HepG2 (cell line): ENCODE data around the gene FAM168A. TPM values are rescaled to one million over a fixed set of nuclear protein-coding genes. Genes with fewer than 3 reads are reported as not detected.

Source experiments
- ARHGAP35 ChIP-seq: sonication (generic); formaldehyde crosslinking; IDR thresholded peaks from 2 replicates; pipeline ENCODE4 v1.9.0; 2022; ENCODE audit warnings: mild to moderate bottlenecking, inconsistent platforms, moderate library complexity, missing genetic modification reagents, borderline replicate concordance
- GTF3A ChIP-seq: sonication (generic); formaldehyde crosslinking; conservative IDR thresholded peaks from 2 replicates; pipeline ENCODE4 v1.4.0; 2020; ENCODE audit warnings: mild to moderate bottlenecking, missing genetic modification reagents
- GZF1 ChIP-seq: sonication (generic); formaldehyde crosslinking; IDR thresholded peaks from 2 replicates; pipeline ENCODE4 v1.5.1; 2020; ENCODE audit warnings: mild to moderate bottlenecking, missing genetic modification reagents
- JDP2 ChIP-seq: sonication (generic); formaldehyde crosslinking; IDR thresholded peaks from 2 replicates; pipeline ENCODE4 v1.8.1; 2022; ENCODE audit warnings: missing genetic modification reagents, borderline replicate concordance
- LBX2 ChIP-seq: sonication (generic); formaldehyde crosslinking; IDR thresholded peaks from 2 replicates; pipeline ENCODE4 v1.5.0; 2020; ENCODE audit warnings: missing genetic modification reagents, mild to moderate bottlenecking, borderline replicate concordance
- NR2F6 ChIP-seq, 2 experiments: IDR thresholded peaks; 2 replicates each; pipeline ENCODE4 v1.6.1; 2016; ENCODE audit warnings: antibody characterized with exemption in 1 of 2, mild to moderate bottlenecking in 1 of 2
- PAXIP1 ChIP-seq: sonication (generic); formaldehyde crosslinking; conservative IDR thresholded peaks from 2 replicates; pipeline ENCODE4 v1.4.0; 2020; ENCODE audit warnings: mild to moderate bottlenecking, missing genetic modification reagents, moderate library complexity
- PHF21A ChIP-seq: sonication (generic); formaldehyde crosslinking; IDR thresholded peaks from 2 replicates; pipeline ENCODE4 v1.5.0; 2020; ENCODE audit warnings: mild to moderate bottlenecking, missing genetic modification reagents
- SNAPC4 ChIP-seq: sonication (generic); formaldehyde crosslinking; IDR thresholded peaks from 2 replicates; pipeline ENCODE4 v1.4.0; 2020; ENCODE audit warnings: mild to moderate bottlenecking, missing genetic modification reagents
- ZNF441 ChIP-seq: sonication (generic); formaldehyde crosslinking; IDR thresholded peaks from 2 replicates; pipeline ENCODE4 v1.7.0; 2021; ENCODE audit warnings: missing genetic modification reagents, borderline replicate concordance
- ZNF563 ChIP-seq: sonication (generic); formaldehyde crosslinking; IDR thresholded peaks from 2 replicates; pipeline ENCODE4 v1.8.0; 2022; ENCODE audit warnings: mild to moderate bottlenecking, moderate library complexity, missing genetic modification reagents
- polyA plus RNA-seq, 8 experiments: library from polyadenylated mRNA; depleted of rRNA in 3 of 8; stranded (reverse) in 7 of 8; unstranded in 1 of 8; fragments of >200 nt; fragmentation: Illumina TruSeq in 4 of 8; extraction: Trizol in 4 of 8; gene quantifications; 2 replicates each; pipeline versions ENCODE4 v1.2.1 to v1.2.3, GENCODE V29; 2011 to 2016; ENCODE audit warnings: low read depth in 4 of 8, missing spikeins in 1 of 8, mixed read lengths in 1 of 8; ENCODE audit not compliant: insufficient read depth in 1 of 8
- total RNA-seq, 5 experiments: library from RNA; depleted of rRNA; stranded (reverse); fragments of >200 nt; fragmentation: Illumina TruSeq; extraction: Trizol; gene quantifications; 2 replicates each; pipeline ENCODE4 v1.2.3, GENCODE V29; 2016; ENCODE audit warnings: low read depth in 1 of 5
- TF ChIP-seq, protein P1 (sequence below): sonication (generic); formaldehyde crosslinking; IDR thresholded peaks from 2 replicates; pipeline ENCODE4 v1.4.0; 2020; ENCODE audit warnings: missing genetic modification reagents
- TF ChIP-seq, protein P2 (sequence below): IDR thresholded peaks from 2 replicates; pipeline ENCODE4 v1.6.1; 2018; ENCODE audit warnings: missing genetic modification reagents
- TF ChIP-seq, protein P3 (sequence below): sonication (generic); formaldehyde crosslinking; conservative IDR thresholded peaks from 2 replicates; pipeline ENCODE4 v1.8.0; 2022; ENCODE audit warnings: low read depth, missing genetic modification reagents

Gene FAM168A
- total and polyA plus RNA-seq, 2 of the 13 experiments (the other 11 are each of a cell fraction or from before 2014, with no cell fraction given): 13.9 to 15.8 TPM

DNA sequence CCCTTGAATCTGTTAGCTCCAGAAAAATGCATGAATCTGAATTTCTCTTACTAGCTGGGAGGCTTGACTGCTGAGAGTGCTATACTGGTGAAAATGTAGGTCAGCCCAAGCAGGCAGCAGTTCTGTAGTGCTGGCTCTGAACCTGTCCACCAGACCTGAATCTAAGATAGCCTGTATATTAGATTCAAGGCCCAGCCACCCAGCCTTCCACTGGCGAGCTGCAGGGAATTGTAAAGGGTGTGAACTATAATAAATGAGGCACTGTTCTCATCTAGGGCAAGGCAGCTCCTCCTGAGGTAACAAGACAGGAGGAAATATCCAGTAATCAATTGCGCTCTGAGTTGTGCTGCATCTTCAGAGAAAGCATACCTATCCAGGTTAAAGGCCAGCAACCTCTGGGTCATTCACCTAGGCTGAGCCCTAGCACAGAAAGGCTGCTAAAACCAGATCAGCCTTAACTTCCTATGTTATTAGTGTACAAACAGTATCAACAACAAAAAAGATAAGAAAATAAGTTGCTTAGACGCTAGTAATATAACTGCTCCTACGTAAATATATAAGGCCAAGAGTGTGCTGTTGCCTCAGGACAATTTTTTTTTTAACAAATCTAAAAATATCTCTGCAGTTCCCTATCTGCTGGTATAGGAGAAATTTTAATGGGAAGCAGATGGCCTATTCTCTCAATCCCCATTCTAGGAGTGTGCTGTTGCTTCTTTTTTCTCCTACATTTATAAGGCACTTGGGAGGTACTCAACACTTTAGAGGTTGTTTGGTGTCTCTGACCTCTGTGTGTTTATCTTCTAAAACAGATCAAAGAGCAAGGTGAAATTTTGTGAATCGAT, 158.7 kb downstream of the FAM168A start (continued):
- no peak for TF ChIP-seq ZNF563 (CRISPR knock-in tag)
- peak; percentile 73 for TF ChIP-seq PAXIP1 (CRISPR knock-in tag)
- TF ChIP-seq, protein P1, sequence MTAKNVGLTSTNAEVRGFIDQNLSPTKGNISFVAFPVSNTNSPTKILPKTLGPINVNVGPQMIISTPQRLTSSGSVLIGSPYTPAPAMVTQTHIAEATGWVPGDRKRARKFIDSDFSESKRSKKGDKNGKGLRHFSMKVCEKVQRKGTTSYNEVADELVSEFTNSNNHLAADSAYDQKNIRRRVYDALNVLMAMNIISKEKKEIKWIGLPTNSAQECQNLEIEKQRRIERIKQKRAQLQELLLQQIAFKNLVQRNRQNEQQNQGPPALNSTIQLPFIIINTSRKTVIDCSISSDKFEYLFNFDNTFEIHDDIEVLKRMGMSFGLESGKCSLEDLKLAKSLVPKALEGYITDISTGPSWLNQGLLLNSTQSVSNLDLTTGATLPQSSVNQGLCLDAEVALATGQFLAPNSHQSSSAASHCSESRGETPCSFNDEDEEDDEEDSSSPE (CRISPR knock-in tag): no peak
- no peak for TF ChIP-seq ARHGAP35 (CRISPR knock-in tag)
- 0 out of 2 replicates have a peak, but pooled peaks have one; percentile 39 for TF ChIP-seq PHF21A (CRISPR knock-in tag)
- TF ChIP-seq, protein P2, sequence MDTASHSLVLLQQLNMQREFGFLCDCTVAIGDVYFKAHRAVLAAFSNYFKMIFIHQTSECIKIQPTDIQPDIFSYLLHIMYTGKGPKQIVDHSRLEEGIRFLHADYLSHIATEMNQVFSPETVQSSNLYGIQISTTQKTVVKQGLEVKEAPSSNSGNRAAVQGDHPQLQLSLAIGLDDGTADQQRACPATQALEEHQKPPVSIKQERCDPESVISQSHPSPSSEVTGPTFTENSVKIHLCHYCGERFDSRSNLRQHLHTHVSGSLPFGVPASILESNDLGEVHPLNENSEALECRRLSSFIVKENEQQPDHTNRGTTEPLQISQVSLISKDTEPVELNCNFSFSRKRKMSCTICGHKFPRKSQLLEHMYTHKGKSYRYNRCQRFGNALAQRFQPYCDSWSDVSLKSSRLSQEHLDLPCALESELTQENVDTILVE (CRISPR knock-in tag): no peak
- TF ChIP-seq GTF3A (CRISPR knock-in tag): no peak
- TF ChIP-seq, protein P3, sequence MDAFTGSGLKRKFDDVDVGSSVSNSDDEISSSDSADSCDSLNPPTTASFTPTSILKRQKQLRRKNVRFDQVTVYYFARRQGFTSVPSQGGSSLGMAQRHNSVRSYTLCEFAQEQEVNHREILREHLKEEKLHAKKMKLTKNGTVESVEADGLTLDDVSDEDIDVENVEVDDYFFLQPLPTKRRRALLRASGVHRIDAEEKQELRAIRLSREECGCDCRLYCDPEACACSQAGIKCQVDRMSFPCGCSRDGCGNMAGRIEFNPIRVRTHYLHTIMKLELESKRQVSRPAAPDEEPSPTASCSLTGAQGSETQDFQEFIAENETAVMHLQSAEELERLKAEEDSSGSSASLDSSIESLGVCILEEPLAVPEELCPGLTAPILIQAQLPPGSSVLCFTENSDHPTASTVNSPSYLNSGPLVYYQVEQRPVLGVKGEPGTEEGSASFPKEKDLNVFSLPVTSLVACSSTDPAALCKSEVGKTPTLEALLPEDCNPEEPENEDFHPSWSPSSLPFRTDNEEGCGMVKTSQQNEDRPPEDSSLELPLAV: no peak
- no peak for TF ChIP-seq JDP2 (CRISPR knock-in tag)
- TF ChIP-seq GZF1: no peak
- TF ChIP-seq NR2F6 (IDR thresholded peaks at IDR 0.05): peak; percentile 87
- peak; percentile 63 for TF ChIP-seq NR2F6 (CRISPR knock-in tag; IDR thresholded peaks at IDR 0.05)
- no peak for TF ChIP-seq ZNF441 (CRISPR knock-in tag)
- TF ChIP-seq SNAPC4 (CRISPR knock-in tag): no peak
- TF ChIP-seq LBX2 (CRISPR knock-in tag): no peak
